Bronchial epithelial cell (primary cell): ENCODE data around the gene UBE2D1. TPM values are rescaled to one million over a fixed set of nuclear protein-coding genes. Genes with fewer than 3 reads are reported as not detected.
"Not testable (repeated sequence)": the region's sequence is repeated elsewhere in the genome, so short reads cannot be mapped to it uniquely, and the experiment has no call there.

Source experiments
- DNase-seq: peaks from one replicate; pipeline ENCODE4 v3.0.0-alpha.2; 2010; ENCODE audit warnings: low read depth
- FAIRE-seq: peaks from 2 replicates; lab custom pipeline; 2011; peaks lifted over from hg19 to GRCh38; lab: Jason Lieb, UNC
- H3K27me3 ChIP-seq: 2 replicates; pipeline ENCODE4 v1.5.1; 2011; ENCODE audit warnings: low read length; ENCODE audit not compliant: control insufficient read depth, insufficient read depth
- H3K36me3 ChIP-seq: 2 replicates; pipeline ENCODE4 v1.5.1; 2011; ENCODE audit warnings: low read length; ENCODE audit not compliant: control insufficient read depth, insufficient read depth
- H3K4me3 ChIP-seq: 2 replicates; pipeline ENCODE4 v1.5.1; 2011; ENCODE audit warnings: mild to moderate bottlenecking, low read depth, low read length, control low read depth
- total RNA-seq: library from RNA; depleted of rRNA; stranded (reverse); fragments of >200 nt; gene quantifications from 2 replicates; pipeline ENCODE4 v1.2.1, GENCODE V29; 2014
- TF ChIP-seq, protein P1 (sequence below): IDR thresholded peaks from 2 replicates; pipeline ENCODE4 v1.5.1; 2011; ENCODE audit warnings: mild to moderate bottlenecking, moderate library complexity, low read length, control low read depth, inconsistent platforms; ENCODE audit not compliant: insufficient read depth, severe bottlenecking

The UBE2D1 gene
- total RNA-seq, 1 donor from 2014 or later: 7.6 TPM

DNA sequence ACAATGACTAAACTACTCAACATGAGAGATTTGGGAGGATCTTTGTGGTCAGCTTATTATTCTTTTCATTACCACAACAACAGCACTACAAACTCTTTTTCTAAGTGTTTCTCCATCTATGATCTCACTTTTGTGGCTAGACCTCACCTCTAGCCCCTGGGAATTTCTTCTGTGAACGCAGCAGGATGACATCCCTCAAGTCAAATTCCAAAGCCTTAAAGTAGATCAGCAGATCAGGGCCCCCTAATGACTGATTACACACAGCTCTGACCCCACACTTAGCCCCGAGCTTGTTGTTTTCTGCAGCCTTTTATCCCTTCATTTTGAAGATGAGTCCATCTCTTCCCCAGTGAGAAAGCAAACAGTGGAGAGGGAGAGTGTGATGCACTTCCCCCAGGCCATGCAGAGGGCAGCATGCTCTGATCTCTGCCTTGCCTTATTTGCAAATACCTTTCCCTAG, 77.7 kb downstream of the UBE2D1 start:
- H3K27me3 ChIP-seq: no peaks in the 10 kb centered on the region
- H3K36me3 ChIP-seq: no peaks in the 10 kb centered on the region
- DNase-seq: peak; percentile 39
- no peak for FAIRE-seq
- no peak overlapping the region for H3K4me3 ChIP-seq
- TF ChIP-seq, protein P1, sequence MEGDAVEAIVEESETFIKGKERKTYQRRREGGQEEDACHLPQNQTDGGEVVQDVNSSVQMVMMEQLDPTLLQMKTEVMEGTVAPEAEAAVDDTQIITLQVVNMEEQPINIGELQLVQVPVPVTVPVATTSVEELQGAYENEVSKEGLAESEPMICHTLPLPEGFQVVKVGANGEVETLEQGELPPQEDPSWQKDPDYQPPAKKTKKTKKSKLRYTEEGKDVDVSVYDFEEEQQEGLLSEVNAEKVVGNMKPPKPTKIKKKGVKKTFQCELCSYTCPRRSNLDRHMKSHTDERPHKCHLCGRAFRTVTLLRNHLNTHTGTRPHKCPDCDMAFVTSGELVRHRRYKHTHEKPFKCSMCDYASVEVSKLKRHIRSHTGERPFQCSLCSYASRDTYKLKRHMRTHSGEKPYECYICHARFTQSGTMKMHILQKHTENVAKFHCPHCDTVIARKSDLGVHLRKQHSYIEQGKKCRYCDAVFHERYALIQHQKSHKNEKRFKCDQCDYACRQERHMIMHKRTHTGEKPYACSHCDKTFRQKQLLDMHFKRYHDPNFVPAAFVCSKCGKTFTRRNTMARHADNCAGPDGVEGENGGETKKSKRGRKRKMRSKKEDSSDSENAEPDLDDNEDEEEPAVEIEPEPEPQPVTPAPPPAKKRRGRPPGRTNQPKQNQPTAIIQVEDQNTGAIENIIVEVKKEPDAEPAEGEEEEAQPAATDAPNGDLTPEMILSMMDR: no peak

DNA sequence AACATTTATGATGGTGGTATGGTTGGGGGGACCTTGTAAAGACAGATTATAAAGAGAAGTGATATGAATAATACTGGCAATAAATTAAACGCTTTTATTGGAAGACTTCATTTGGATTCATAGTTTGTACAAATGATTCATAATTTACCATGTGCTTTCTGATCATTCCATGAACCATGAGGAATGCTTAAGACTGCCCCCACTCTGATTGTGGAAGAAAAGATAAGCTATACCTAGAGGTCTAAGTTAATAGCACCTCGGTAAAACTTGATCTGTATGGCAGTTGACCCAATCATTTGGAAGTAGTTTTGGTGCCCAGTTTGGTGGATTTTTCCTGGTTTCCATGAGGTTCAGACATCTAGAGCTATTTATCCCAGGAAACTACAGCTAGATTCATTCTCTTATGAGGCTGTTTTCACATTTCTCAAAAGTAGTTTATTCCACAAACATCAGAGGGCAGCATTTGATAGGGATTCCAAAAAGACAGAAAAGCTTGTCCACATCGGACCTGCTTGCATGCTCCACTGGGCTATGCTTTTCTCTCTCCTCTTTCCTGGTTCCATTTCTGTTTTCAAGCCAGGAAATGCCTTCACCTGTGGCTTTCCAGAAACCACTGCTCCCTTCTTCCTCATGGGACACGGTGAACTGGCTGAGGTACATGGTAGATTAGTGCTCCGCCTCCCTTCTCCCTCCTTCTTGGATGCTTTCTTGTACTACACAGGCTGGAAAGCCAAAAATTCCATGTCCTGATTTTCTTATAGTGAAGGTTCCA, 79.7 kb downstream of the UBE2D1 start:
- DNase-seq (peak; percentile 64), FAIRE-seq (no peak)
- no peaks in the 10 kb centered on the region for H3K27me3 ChIP-seq
- TF ChIP-seq, protein P1: peak; percentile 34
- no peak overlapping the region for H3K4me3 ChIP-seq
- H3K36me3 ChIP-seq: no peaks in the 10 kb centered on the region

DNA sequence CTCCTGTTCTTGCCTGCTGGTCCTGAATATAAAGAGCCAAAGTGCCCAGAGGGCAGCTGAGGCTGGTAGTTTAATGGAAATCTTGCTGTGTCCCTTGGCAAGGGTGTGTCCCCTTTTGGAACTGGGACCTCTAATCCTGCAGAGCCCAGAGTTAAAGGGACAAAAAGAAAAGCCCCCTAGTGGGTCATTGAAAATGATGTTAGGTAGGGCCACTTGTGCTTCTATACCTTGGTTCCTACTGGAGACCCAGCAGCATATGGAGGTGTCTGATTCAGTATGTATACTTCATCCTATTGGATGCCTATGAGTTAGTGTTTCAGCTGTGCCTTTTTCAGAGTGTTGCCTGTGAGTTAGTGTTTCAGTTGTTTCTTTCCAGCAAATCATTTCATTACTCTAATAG, 81.0 kb downstream of the UBE2D1 start:
- Histone ChIP-seq H3K36me3 (no peaks in the 10 kb centered on the region), H3K27me3 (no peaks in the 10 kb centered on the region), H3K4me3 (no peak overlapping the region)
- no peak for FAIRE-seq
- DNase-seq: no peak
- TF ChIP-seq, protein P1: no peak

DNA sequence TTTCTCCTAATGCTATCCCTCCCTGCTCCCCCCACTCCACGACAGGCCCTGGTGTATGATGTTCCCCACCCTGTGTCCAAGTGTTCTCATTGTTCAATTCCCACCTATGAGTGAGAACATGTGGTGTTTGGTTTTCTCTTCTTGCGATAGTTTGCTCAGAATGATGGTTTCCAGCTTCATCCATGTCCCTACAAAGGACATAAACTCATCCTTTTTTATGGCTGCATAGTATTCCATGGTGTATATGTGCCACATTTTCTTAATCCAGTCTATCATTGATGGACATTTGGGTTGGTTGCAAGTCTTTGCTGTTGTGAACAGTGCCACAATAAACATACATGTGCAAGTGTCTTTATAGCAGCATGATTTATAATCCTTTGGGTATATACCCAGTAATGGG, 83.1 kb downstream of the UBE2D1 start:
- H3K4me3 ChIP-seq, FAIRE-seq: not testable (repeated sequence)

More for the DNA sequence above, 83.1 kb downstream of the UBE2D1 start:
- not testable (repeated sequence) for H3K27me3 ChIP-seq, H3K36me3 ChIP-seq, DNase-seq

Other genes starting within 250 kb of the UBE2D1 start
- gene IPMK, start 67.1 kb upstream of the UBE2D1 start, total RNA-seq: 6.3 and 8.3 TPM in 2 replicates
- gene CISD1, start 65.8 kb upstream of the UBE2D1 start, total RNA-seq: 13.4 and 19.8 TPM in 2 replicates
- 31.9 and 36.1 TPM in 2 replicates for gene TFAM, start 50.4 kb downstream of the UBE2D1 start, total RNA-seq
- gene BICC1, start 177.9 kb downstream of the UBE2D1 start, total RNA-seq: 0.13 and 1.1 TPM in 2 replicates